ENCODE results near the gene POLD4.
"Not testable (repeated sequence)": the region's sequence is repeated elsewhere in the genome, so short reads cannot be mapped to it uniquely, and the experiment has no call there.

DNA sequence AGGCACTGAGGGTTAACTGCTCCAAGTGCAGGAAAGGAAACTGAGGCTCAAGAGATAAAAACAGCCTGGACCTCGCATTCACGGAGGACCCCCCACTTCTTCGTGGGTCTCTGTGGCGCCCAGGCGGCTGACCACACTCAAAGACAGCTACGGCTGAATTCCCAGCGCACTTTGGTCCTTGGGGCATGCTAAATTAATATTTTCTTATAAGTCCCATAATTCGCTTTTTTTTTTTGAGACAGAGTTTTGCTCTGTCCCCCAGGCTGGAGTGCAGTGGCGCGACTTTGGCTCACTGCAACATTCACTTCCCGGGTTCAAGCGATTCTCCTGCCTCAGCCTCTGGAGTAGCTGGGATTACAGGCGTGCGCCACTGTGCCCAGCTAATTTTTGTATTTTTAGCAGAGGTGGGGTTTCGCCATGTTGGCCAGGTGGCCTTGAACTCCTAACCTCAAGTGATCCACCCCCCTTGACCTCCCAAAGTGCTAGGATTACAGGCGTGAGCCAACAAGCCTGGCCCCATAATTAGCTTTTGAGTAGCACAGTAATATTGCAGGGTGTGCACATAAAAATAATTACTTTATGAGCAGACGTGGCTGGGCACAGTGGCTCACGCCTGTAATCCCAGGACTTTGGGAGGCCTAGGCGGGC is 49.0 kb upstream of the POLD4 start:
- TF ChIP-seq POLR2A (IDR thresholded peaks at IDR 0.05): peak in 1 of 2 donors; percentile 28
- TF ChIP-seq, protein P1, sequence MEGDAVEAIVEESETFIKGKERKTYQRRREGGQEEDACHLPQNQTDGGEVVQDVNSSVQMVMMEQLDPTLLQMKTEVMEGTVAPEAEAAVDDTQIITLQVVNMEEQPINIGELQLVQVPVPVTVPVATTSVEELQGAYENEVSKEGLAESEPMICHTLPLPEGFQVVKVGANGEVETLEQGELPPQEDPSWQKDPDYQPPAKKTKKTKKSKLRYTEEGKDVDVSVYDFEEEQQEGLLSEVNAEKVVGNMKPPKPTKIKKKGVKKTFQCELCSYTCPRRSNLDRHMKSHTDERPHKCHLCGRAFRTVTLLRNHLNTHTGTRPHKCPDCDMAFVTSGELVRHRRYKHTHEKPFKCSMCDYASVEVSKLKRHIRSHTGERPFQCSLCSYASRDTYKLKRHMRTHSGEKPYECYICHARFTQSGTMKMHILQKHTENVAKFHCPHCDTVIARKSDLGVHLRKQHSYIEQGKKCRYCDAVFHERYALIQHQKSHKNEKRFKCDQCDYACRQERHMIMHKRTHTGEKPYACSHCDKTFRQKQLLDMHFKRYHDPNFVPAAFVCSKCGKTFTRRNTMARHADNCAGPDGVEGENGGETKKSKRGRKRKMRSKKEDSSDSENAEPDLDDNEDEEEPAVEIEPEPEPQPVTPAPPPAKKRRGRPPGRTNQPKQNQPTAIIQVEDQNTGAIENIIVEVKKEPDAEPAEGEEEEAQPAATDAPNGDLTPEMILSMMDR (IDR thresholded peaks at IDR 0.05): not testable (repeated sequence)
